ENCODE measurements around the gene UCK2.

DNA sequence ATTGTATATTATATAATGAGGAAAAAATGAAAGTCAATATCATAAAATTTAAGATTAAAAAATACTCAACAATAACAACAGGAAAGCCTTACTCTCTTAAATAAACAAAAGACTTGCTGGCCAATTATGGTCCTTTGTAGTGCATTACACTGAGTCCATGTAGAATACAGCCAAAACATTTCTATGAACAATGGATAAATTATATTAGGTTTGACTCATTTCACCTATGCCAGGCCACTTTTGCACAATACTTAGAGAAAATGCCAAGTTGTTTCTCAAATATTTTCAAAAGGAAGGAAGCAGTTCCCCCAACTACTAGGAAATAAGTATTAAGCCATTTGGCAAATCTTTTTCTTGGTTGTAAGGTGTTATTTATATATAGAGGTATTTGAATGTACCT is 19.8 kb upstream of the UCK2 start:
- TF ChIP-seq EZH2 (IDR thresholded peaks at IDR 0.05; ENCODE audit: borderline replicate concordance, insufficient read depth, low read depth, low read length, poor library complexity, severe bottlenecking) (no peak), CTCF (IDR thresholded peaks at IDR 0.05) (no peak)

Measured in B cell (primary cell).